Measurements from ENCODE around the gene GAS7. TPM values are rescaled to one million over a fixed set of nuclear protein-coding genes. Genes with fewer than 3 reads are reported as not detected.

Gene GAS7
- total RNA-seq, 5 donors from 2014 or later (not counting 1 experiment from before 2014, with no cell fraction given) = 0.93 to 10.5 (median 3.8) TPM

GRCh38 chr17:10033449-10033848, 165.0 kb downstream of the GAS7 start:
- Mint-ChIP-seq H3K36me3 (no peaks in the 10 kb centered on the region), H3K9me3 (no peaks in the 10 kb centered on the region), H3K4me1 (no peaks in the 10 kb centered on the region), H3K27ac (no peak overlapping the region), H3K4me3 (no peak overlapping the region), H3K27me3 (peaks cover 4 to 5% of the 10 kb centered on the region in 2 donors)
- no peaks in the 10 kb centered on the region for H3K27me3 ChIP-seq (replicated peaks in 1 of 2; ENCODE audit: control insufficient read depth in 2 of 2, extremely low read depth in 1 of 2, insufficient read depth in 2 of 2, low read length in 1 of 2)
- no peak overlapping the region for H3K4me3 ChIP-seq (ENCODE audit: control insufficient read depth in 1 of 2, extremely low read depth in 1 of 2, low read length in 1 of 2)
- H3K9me3 ChIP-seq = no peaks in the 10 kb centered on the region
- no peak for ATAC-seq (replicated peaks in 1 of 4)
- DNase-seq = no peak
- no peak overlapping the region for H3K27ac ChIP-seq (ENCODE audit: low read length)
- POLR2A ChIA-PET = no interaction called here
- no peaks in the 10 kb centered on the region for H3K4me1 ChIP-seq (ENCODE audit: control insufficient read depth in 1 of 2, extremely low read depth in 1 of 2, insufficient read depth in 2 of 2, low read length in 2 of 2)
- no peaks in the 10 kb centered on the region for H3K36me3 ChIP-seq (ENCODE audit: control insufficient read depth in 2 of 2, extremely low read depth in 1 of 2, insufficient read depth in 1 of 2, low read length in 1 of 2)
- CTCF ChIA-PET = no interaction called here
- 95% methylated on average over 10 of the region's 10 CpGs for WGBS (ENCODE audit: insufficient coverage)

- Histone ChIP-seq H3K27ac (ENCODE audit: low read length) (no peak overlapping the region), H3K27me3 (replicated peaks in 1 of 2; ENCODE audit: control insufficient read depth in 2 of 2, extremely low read depth in 1 of 2, insufficient read depth in 2 of 2, low read length in 1 of 2) (no peaks in the 10 kb centered on the region), H3K36me3 (ENCODE audit: control insufficient read depth in 2 of 2, extremely low read depth in 1 of 2, insufficient read depth in 1 of 2, low read length in 1 of 2) (no peaks in the 10 kb centered on the region), H3K4me1 (ENCODE audit: control insufficient read depth in 1 of 2, extremely low read depth in 1 of 2, insufficient read depth in 2 of 2, low read length in 2 of 2) (no peaks in the 10 kb centered on the region), H3K4me3 (ENCODE audit: control insufficient read depth in 1 of 2, extremely low read depth in 1 of 2, low read length in 1 of 2) (no peak overlapping the region), H3K9me3 (no peaks in the 10 kb centered on the region)
- Mint-ChIP-seq H3K4me1 (no peaks in the 10 kb centered on the region), H3K36me3 (no peaks in the 10 kb centered on the region), H3K27me3 (peaks cover 4 to 5% of the 10 kb centered on the region in 2 donors), H3K4me3 (no peak overlapping the region), H3K27ac (no peak overlapping the region), H3K9me3 (no peaks in the 10 kb centered on the region)
- DNase-seq (no peak), ATAC-seq (replicated peaks in 1 of 4) (no peak)
- ChIA-PET CTCF (no interaction called here), POLR2A (no interaction called here)
- WGBS (ENCODE audit: insufficient coverage) = 100% methylated on average over 2 of the region's 6 CpGs
Observed at GRCh38 chr17:10032118-10032852, 166.1 kb downstream of the GAS7 start.

DNA sequence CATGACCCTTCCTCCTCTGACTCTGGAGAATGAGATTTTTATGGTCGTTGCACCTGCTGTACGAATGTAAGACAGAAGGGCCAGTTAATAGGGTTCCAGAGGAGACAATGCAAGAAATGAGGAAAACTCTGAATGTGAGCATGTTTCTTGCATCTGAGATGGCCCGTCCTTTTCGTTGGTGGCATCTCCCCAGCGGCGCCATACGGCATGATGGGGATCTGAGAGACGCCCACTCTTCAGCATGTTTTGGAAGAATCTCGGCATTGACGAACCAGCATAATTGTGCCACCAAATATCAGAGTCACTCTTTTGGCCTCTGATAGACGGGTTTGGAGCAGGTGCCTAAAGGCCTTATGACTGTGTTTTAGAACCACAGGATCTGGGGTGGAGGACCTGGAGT, 166.8 kb downstream of the GAS7 start:
- Mint-ChIP-seq H3K36me3 (no peaks in the 10 kb centered on the region), H3K27me3 (peaks cover under 1 to 5% of the 10 kb centered on the region in 2 donors), H3K4me3 (no peak overlapping the region), H3K4me1 (no peaks in the 10 kb centered on the region), H3K9me3 (no peaks in the 10 kb centered on the region), H3K27ac (no peak overlapping the region)
- Histone ChIP-seq H3K36me3 (ENCODE audit: control insufficient read depth in 2 of 2, extremely low read depth in 1 of 2, insufficient read depth in 1 of 2, low read length in 1 of 2) (no peaks in the 10 kb centered on the region), H3K4me3 (ENCODE audit: control insufficient read depth in 1 of 2, extremely low read depth in 1 of 2, low read length in 1 of 2) (no peak overlapping the region), H3K27me3 (replicated peaks in 1 of 2; ENCODE audit: control insufficient read depth in 2 of 2, extremely low read depth in 1 of 2, insufficient read depth in 2 of 2, low read length in 1 of 2) (no peaks in the 10 kb centered on the region), H3K4me1 (ENCODE audit: control insufficient read depth in 1 of 2, extremely low read depth in 1 of 2, insufficient read depth in 2 of 2, low read length in 2 of 2) (peaks cover 0 to under 1% of the 10 kb centered on the region in 2 experiments), H3K9me3 (no peaks in the 10 kb centered on the region), H3K27ac (ENCODE audit: low read length) (no peak overlapping the region)
- ChIA-PET POLR2A (no interaction called here), CTCF (no interaction called here)
- DNase-seq (no peak), ATAC-seq (replicated peaks in 1 of 4) (no peak)
- 86% methylated on average over 9 of the region's 11 CpGs for WGBS (ENCODE audit: insufficient coverage)

- Histone ChIP-seq H3K9me3 (no peaks in the 10 kb centered on the region), H3K27me3 (replicated peaks in 1 of 2; ENCODE audit: control insufficient read depth in 2 of 2, extremely low read depth in 1 of 2, insufficient read depth in 2 of 2, low read length in 1 of 2) (no peaks in the 10 kb centered on the region), H3K36me3 (ENCODE audit: control insufficient read depth in 2 of 2, extremely low read depth in 1 of 2, insufficient read depth in 1 of 2, low read length in 1 of 2) (no peaks in the 10 kb centered on the region), H3K4me3 (ENCODE audit: control insufficient read depth in 1 of 2, extremely low read depth in 1 of 2, low read length in 1 of 2) (no peak overlapping the region), H3K27ac (ENCODE audit: low read length) (no peak overlapping the region), H3K4me1 (ENCODE audit: control insufficient read depth in 1 of 2, extremely low read depth in 1 of 2, insufficient read depth in 2 of 2, low read length in 2 of 2) (peaks cover 0 to 3% of the 10 kb centered on the region in 2 experiments)
- 100% methylated on average over 2 of the region's 3 CpGs for WGBS (ENCODE audit: insufficient coverage)
- DNase-seq = no peak
- Mint-ChIP-seq H3K27me3 (peaks cover 0 to 4% of the 10 kb centered on the region in 2 donors), H3K4me3 (no peak overlapping the region), H3K9me3 (no peaks in the 10 kb centered on the region), H3K36me3 (no peaks in the 10 kb centered on the region), H3K27ac (no peak overlapping the region), H3K4me1 (no peaks in the 10 kb centered on the region)
- ChIA-PET CTCF (no interaction called here), POLR2A (no interaction called here)
- no peak for ATAC-seq (replicated peaks in 1 of 4)
Observed at GRCh38 chr17:10031127-10031526, 167.3 kb downstream of the GAS7 start.

- no peaks in the 10 kb centered on the region for H3K27me3 Mint-ChIP-seq
- H3K4me1 Mint-ChIP-seq = no peaks in the 10 kb centered on the region
- H3K4me3 Mint-ChIP-seq = no peak overlapping the region
- no peaks in the 10 kb centered on the region for H3K27me3 ChIP-seq (replicated peaks in 1 of 2; ENCODE audit: control insufficient read depth in 2 of 2, extremely low read depth in 1 of 2, insufficient read depth in 2 of 2, low read length in 1 of 2)
- no peaks in the 10 kb centered on the region for H3K36me3 Mint-ChIP-seq
- ATAC-seq (replicated peaks in 1 of 4) (no peak), DNase-seq (no peak)
- H3K4me3 ChIP-seq (ENCODE audit: control insufficient read depth in 1 of 2, extremely low read depth in 1 of 2, low read length in 1 of 2) = no peak overlapping the region
- ChIA-PET CTCF (no interaction called here), POLR2A (no interaction called here)
- H3K27ac ChIP-seq (ENCODE audit: low read length) = no peak overlapping the region
- 57% methylated on average over 1 of the region's 7 CpGs for WGBS (ENCODE audit: insufficient coverage)
- H3K36me3 ChIP-seq (ENCODE audit: control insufficient read depth in 2 of 2, extremely low read depth in 1 of 2, insufficient read depth in 1 of 2, low read length in 1 of 2) = no peaks in the 10 kb centered on the region
- peaks cover 0 to 3% of the 10 kb centered on the region in 2 experiments for H3K4me1 ChIP-seq (ENCODE audit: control insufficient read depth in 1 of 2, extremely low read depth in 1 of 2, insufficient read depth in 2 of 2, low read length in 2 of 2)
- H3K9me3 Mint-ChIP-seq = no peaks in the 10 kb centered on the region
- H3K27ac Mint-ChIP-seq = no peak overlapping the region
- no peaks in the 10 kb centered on the region for H3K9me3 ChIP-seq
Observed at GRCh38 chr17:10029129-10029528, 169.3 kb downstream of the GAS7 start.

- no peak for ATAC-seq (replicated peaks in 1 of 4)
- Histone ChIP-seq H3K4me3 (ENCODE audit: control insufficient read depth in 1 of 2, extremely low read depth in 1 of 2, low read length in 1 of 2) (no peak overlapping the region), H3K36me3 (ENCODE audit: control insufficient read depth in 2 of 2, extremely low read depth in 1 of 2, insufficient read depth in 1 of 2, low read length in 1 of 2) (no peaks in the 10 kb centered on the region), H3K9me3 (no peaks in the 10 kb centered on the region), H3K4me1 (ENCODE audit: control insufficient read depth in 1 of 2, extremely low read depth in 1 of 2, insufficient read depth in 2 of 2, low read length in 2 of 2) (peaks cover 0 to 3% of the 10 kb centered on the region in 2 experiments), H3K27me3 (replicated peaks in 1 of 2; ENCODE audit: control insufficient read depth in 2 of 2, extremely low read depth in 1 of 2, insufficient read depth in 2 of 2, low read length in 1 of 2) (no peaks in the 10 kb centered on the region), H3K27ac (ENCODE audit: low read length) (no peak overlapping the region)
- Mint-ChIP-seq H3K9me3 (no peaks in the 10 kb centered on the region), H3K4me1 (no peaks in the 10 kb centered on the region), H3K27me3 (no peaks in the 10 kb centered on the region), H3K27ac (no peak overlapping the region), H3K4me3 (no peak overlapping the region), H3K36me3 (no peaks in the 10 kb centered on the region)
- DNase-seq = no peak
- POLR2A ChIA-PET = no interaction called here
- CTCF ChIA-PET = no interaction called here
- 73% methylated on average over 18 of the region's 21 CpGs for WGBS (ENCODE audit: insufficient coverage)
Observed at GRCh38 chr17:10025976-10026901, 172.2 kb downstream of the GAS7 start.
